Coronary artery (tissue), 2 donors: Measurements from ENCODE around the gene C17orf113.

Source experiments
- DNase-seq: peaks from one replicate; pipeline ENCODE4 v3.0.0-alpha.2; 2017; ENCODE audit warnings: low spot score
- H3K27ac ChIP-seq, 2 donors: fragments of 200-600 bp; sonication (generic); one replicate each; pipeline ENCODE4 v1.5.1; 2016 to 2019
- H3K4me3 ChIP-seq: fragments of 200-600 bp; sonication (generic); 2 replicates; pipeline ENCODE4 v1.5.1; 2016; ENCODE audit warnings: mild to moderate bottlenecking, moderate library complexity
- TF ChIP-seq, protein P1 (sequence below): fragments of 200-600 bp; sonication (generic); IDR thresholded peaks from one replicate; pipeline ENCODE4 v1.5.1; 2019; ENCODE audit warnings: antibody characterized with exemption

The C17orf113 gene

DNA sequence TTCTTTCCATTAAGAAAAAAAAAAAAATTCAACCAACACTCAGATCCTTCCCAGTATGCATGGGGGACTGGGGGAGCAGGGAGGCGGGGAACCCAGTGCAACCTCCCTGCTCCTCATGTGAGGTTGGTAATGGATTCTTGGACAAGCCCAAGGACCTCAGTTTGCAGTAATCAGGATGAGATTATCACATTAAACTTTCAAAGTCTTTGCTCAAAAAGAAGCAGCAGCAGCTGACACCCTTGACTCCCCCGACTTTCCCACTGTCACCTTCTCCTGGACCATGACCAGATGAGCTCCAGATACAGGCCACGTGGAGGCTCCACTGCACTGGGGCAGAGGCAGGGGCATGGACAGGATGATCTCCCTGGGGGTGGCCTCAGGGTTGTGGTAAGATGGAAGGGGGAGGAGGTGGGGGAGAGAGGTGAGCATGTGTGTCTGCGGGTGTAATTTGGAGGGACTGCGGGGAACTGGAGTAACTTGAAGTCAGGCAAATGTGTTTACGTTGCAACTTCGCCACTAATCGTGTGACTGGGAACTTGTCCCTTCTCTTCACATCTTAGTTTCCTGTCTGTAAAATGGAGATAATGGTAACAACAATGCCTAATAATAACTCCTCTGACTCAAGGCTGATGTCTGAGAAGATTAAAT is 28.1 kb upstream of the C17orf113 start:
- no peak overlapping the region for H3K4me3 ChIP-seq
- TF ChIP-seq, protein P1, sequence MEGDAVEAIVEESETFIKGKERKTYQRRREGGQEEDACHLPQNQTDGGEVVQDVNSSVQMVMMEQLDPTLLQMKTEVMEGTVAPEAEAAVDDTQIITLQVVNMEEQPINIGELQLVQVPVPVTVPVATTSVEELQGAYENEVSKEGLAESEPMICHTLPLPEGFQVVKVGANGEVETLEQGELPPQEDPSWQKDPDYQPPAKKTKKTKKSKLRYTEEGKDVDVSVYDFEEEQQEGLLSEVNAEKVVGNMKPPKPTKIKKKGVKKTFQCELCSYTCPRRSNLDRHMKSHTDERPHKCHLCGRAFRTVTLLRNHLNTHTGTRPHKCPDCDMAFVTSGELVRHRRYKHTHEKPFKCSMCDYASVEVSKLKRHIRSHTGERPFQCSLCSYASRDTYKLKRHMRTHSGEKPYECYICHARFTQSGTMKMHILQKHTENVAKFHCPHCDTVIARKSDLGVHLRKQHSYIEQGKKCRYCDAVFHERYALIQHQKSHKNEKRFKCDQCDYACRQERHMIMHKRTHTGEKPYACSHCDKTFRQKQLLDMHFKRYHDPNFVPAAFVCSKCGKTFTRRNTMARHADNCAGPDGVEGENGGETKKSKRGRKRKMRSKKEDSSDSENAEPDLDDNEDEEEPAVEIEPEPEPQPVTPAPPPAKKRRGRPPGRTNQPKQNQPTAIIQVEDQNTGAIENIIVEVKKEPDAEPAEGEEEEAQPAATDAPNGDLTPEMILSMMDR: no peak
- no peak overlapping the region for H3K27ac ChIP-seq
- no peak for DNase-seq

DNA sequence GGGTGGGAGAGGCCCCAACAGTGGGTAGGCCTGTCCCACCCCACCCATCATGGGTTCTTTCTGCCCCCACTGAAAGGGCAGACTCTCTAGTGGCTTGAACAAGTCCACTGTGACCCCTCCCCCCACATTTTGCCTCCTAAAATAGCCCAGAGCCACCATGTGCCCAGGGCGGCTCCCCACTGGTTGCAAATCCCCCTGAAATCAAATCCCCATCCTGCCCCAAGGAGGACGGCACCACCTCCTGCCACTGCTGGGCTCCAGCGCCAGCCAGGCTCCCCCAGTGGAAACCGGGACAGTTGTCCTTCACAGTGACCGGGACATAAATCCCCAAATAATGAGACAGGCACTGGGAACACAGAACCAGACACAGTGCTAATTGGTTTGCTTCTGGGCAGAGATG is 27.4 kb upstream of the C17orf113 start:
- no peak overlapping the region for H3K27ac ChIP-seq
- H3K4me3 ChIP-seq: no peak overlapping the region
- DNase-seq: no peak
- TF ChIP-seq, protein P1: no peak

DNA sequence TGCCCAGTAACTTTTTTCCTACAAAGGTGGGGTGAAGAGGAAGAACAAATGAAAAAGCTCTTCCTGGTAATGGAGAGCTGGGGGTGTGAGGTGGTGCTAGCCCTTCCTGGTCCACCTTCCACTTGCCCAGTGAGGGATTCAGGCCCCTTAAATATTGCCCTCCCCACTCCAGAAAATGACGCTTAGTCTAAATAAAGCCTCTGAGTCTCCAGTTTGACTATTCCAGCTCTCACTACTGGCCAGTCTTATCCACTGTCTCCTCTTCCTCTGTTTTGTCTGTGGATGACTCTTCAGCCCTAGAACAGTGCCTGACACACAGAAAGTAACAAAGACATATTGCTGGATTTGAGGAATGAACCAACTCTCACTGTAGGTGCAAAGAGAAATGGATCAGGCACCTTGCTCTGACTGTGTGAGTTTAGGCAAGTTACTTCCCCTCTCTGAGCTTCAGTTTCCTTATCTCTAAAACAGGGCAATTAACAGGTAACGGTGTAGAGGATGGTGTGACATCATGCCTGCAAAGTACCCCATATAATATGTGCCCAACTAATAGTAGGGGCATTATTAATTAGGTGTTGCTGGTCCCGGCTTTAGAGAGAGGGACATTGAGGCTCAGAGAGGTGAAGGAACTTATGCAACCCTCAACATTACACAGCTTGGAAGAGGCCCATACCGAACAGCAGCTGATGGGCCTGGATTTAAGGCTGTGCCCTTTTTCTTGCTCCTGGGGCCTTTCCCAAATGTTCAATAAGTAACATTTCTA is 26.6 kb upstream of the C17orf113 start:
- Histone ChIP-seq H3K27ac (no peak overlapping the region), H3K4me3 (no peak overlapping the region)
- TF ChIP-seq, protein P1: no peak
- DNase-seq: no peak

DNA sequence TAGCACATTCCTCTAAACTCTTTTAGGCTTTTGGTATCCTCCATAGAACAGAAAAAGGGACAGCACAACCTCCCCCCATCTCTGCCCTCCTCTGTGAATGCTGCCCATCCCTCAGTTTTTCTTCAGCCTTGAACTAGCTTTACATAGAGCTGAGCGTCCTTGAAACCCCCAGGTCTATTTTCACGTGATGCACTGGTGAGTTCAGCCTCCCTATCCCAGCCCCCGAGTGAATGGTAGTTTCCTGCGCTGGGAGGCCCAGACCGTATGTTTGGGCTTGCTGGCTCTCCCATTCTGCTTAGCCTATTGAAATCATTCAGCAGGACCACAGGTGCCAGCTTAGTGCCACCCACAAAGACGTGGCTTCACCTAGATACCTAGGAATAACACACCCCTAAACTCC is 25.4 kb upstream of the C17orf113 start:
- no peak overlapping the region for H3K27ac ChIP-seq
- H3K4me3 ChIP-seq: no peak overlapping the region
- no peak for DNase-seq
- TF ChIP-seq, protein P1: no peak

DNA sequence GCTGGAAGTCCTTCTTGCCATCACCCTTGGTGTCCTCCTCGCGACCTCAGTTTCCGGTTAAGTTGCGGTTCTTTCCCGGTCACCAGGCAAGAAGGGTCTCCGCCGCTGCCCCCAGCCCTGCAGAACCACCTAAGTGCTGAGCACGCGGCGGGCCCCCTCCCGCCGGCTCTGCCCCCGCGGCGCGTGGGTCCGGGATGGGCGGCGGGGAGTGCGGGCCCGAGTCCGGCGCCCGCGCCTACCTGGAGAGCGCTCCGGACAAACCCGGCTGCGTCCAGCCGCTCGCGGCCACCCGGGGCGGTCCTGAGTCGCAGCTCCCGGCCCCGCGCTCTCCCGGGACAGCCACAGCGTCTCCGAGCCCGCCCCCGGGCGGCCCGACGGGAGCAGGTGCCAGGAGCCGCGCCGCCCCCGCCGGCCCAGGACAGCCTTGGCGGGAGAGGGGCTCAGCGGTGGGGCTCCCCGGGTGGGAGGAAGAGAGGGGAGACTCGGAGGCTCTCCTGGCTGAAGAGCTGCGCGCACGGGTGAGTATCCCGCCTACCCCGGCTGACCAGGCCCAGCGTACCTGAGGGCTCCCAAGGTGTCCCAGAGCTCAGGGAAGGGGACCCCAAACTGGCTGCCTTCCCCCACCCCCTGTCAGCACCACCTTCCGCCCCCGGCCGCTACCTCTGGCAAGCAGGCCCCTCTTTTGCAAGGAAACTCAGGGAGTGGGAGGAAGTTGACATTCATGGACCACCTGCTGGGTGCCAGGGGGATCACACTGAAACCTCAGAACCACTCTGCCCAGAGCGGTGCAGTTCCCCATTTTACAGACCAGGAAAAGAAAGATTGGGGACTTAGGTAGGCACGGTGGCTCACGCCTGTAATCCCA is 22.2 kb upstream of the C17orf113 start:
- Histone ChIP-seq H3K27ac (no peak overlapping the region), H3K4me3 (peak overlapping the region; percentile 66)
- no peak for DNase-seq
- TF ChIP-seq, protein P1: no peak

DNA sequence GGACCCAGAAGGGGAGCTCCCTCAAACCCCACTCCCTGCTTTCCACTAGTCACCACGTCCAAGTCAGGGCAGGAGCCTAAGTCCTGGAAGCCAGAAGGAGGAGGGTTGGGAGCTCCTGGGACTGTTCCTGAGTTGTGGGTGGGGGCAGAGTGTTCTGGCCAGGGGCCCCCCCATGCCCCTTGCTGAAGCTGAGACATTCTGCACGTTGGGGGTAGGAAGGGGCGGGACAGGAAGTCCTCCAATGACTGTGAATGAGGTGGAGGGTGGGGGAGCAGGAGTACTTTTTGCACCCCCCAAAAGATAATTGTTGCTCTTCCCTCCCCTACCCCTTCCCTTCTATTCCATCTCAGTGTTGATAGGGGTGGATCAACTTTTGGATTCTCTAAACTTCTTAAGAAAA is 21.4 kb upstream of the C17orf113 start:
- Histone ChIP-seq H3K4me3 (peak overlapping the region; percentile 66), H3K27ac (no peak overlapping the region)
- DNase-seq: no peak
- TF ChIP-seq, protein P1: no peak
